HepG2 (cell line): ENCODE data around the gene RTEL1. TPM values are rescaled to one million over a fixed set of nuclear protein-coding genes. Genes with fewer than 3 reads are reported as not detected.
"Not testable (repeated sequence)": the region's sequence is repeated elsewhere in the genome, so short reads cannot be mapped to it uniquely, and the experiment has no call there.

Experiments
- ATAC-seq: fragments of 200-7000 bp; cut with Tn5 transposase; 3 replicates; pipeline ENCODE4 v1.9.1; 2020; ENCODE audit warnings: mild to moderate bottlenecking, moderate library complexity
- BruUV-seq: library from RNA; stranded (reverse); fragments of 400-500 nt; replicated peaks from 2 replicates; lab custom pipeline; 2021; lab: Mats Ljungman, UMichigan
- CTCF ChIA-PET: fragments of 300-600 bp; formaldehyde crosslinking; extraction: SDS; loops from one replicate; lab custom pipeline; 2021; ENCODE audit warnings: low total read pairs, inconsistent platforms, low intra/inter-chr PET ratio; lab: Yijun Ruan, JAX
- POLR2A ChIA-PET: fragments of 350-600 bp; sonication (Branson Sonifier 250); formaldehyde crosslinking; loops from one replicate; lab custom pipeline; 2020; ENCODE audit warnings: antibody characterized with exemption, inconsistent platforms; lab: Yijun Ruan, JAX
- DNase-seq: peaks from one replicate; pipeline ENCODE4 v3.0.0-alpha.2; 2015; ENCODE audit warnings: low spot score
- FAIRE-seq: peaks from 3 replicates; lab custom pipeline; 2011; peaks lifted over from hg19 to GRCh38; lab: Jason Lieb, UNC
- H2AFZ ChIP-seq: one replicate; pipeline ENCODE4 v1.6.1; 2011; ENCODE audit warnings: low read length, inconsistent platforms
- H3K27ac ChIP-seq: fragments of 300-600 bp; 3 replicates; pipeline ENCODE4 v1.8.0; 2011; ENCODE audit warnings: mixed run types, mild to moderate bottlenecking, mixed read lengths, low read length, inconsistent platforms; ENCODE audit not compliant: insufficient read depth; ENCODE audit errors: extremely low read length
- H3K27me3 ChIP-seq, 2 experiments: fragments of 200-600 bp in 1 of 2; 2 replicates in 1 of 2; 3 replicates in 1 of 2; pipeline versions ENCODE4 v1.6.0 to v1.8.0; 2011; ENCODE audit warnings: low read length in 2 of 2, mild to moderate bottlenecking in 2 of 2, moderate library complexity in 2 of 2, inconsistent platforms in 1 of 2; ENCODE audit not compliant: insufficient read depth in 2 of 2, control insufficient read depth in 1 of 2
- H3K36me3 ChIP-seq, 2 experiments: fragments of 200-600 bp in 1 of 2; replicated peaks in 1 of 2; 2 replicates in 1 of 2; 3 replicates in 1 of 2; pipeline versions ENCODE4 v1.5.1 to v1.8.0; 2011; ENCODE audit warnings: low read length in 2 of 2, inconsistent platforms in 1 of 2; ENCODE audit not compliant: insufficient read depth in 2 of 2, control insufficient read depth in 1 of 2
- H3K4me1 ChIP-seq: 2 replicates; pipeline ENCODE4 v1.5.1; 2012; ENCODE audit warnings: low read length, inconsistent platforms; ENCODE audit not compliant: insufficient read depth
- H3K4me2 ChIP-seq: 2 replicates; pipeline ENCODE4 v1.6.0; 2011; ENCODE audit warnings: low read depth, low read length, inconsistent platforms
- H3K4me3 ChIP-seq, 3 experiments: fragments of 200-600 bp in 1 of 3; sonication (generic), shearing (Covaris generic) in 1 of 3; replicated peaks in 1 of 3; 2 replicates each; pipeline ENCODE4 v1.5.1; 2011 to 2016; ENCODE audit warnings: low read length in 3 of 3, inconsistent platforms in 2 of 3, low read depth in 2 of 3, mild to moderate bottlenecking in 2 of 3, control low read depth in 1 of 3, mixed read lengths in 1 of 3; ENCODE audit not compliant: insufficient read depth in 1 of 3
- H3K79me2 ChIP-seq: one replicate; pipeline ENCODE4 v1.6.1; 2011; ENCODE audit warnings: low read length, inconsistent platforms; ENCODE audit not compliant: insufficient read depth
- H3K9ac ChIP-seq: 2 replicates; pipeline ENCODE4 v1.6.0; 2011; ENCODE audit warnings: mild to moderate bottlenecking, low read depth, low read length, inconsistent platforms; ENCODE audit not compliant: insufficient read depth
- H3K9me3 ChIP-seq: 2 replicates; pipeline ENCODE4 v1.5.1; 2012; ENCODE audit warnings: mild to moderate bottlenecking, low read length
- H4K20me1 ChIP-seq: 2 replicates; pipeline ENCODE4 v1.6.0; 2011; ENCODE audit warnings: inconsistent platforms, mild to moderate bottlenecking, low read length, moderate library complexity; ENCODE audit not compliant: insufficient read depth
- DPF2 ChIP-seq: sonication (generic); formaldehyde crosslinking; IDR thresholded peaks from 2 replicates; pipeline ENCODE4 v1.4.0; 2020; ENCODE audit warnings: mild to moderate bottlenecking, low read depth, missing genetic modification reagents, borderline replicate concordance
- FIP1L1 ChIP-seq: fragments of 200-400 bp; formaldehyde crosslinking; IDR thresholded peaks from 2 replicates; pipeline ENCODE4 v1.6.1; 2018; ENCODE audit warnings: low read depth, mild to moderate bottlenecking, low read length, moderate library complexity, borderline replicate concordance; ENCODE audit not compliant: insufficient read depth
- HOXA5 ChIP-seq: sonication (generic); formaldehyde crosslinking; IDR thresholded peaks from 2 replicates; pipeline ENCODE4 v1.4.0; 2020; ENCODE audit warnings: missing genetic modification reagents
- SATB2 ChIP-seq: sonication (generic); formaldehyde crosslinking; IDR thresholded peaks from 2 replicates; pipeline ENCODE4 v1.5.0; 2020; ENCODE audit warnings: missing genetic modification reagents
- SCMH1 ChIP-seq: sonication (generic); formaldehyde crosslinking; IDR thresholded peaks from 2 replicates; pipeline ENCODE4 v1.9.0; 2021; ENCODE audit warnings: missing genetic modification reagents, mild to moderate bottlenecking, borderline replicate concordance
- SP5 ChIP-seq: IDR thresholded peaks from 2 replicates; pipeline ENCODE4 v1.6.1; 2016; ENCODE audit warnings: low read depth, borderline replicate concordance
- SPEN ChIP-seq: sonication (generic); formaldehyde crosslinking; IDR thresholded peaks from 2 replicates; pipeline ENCODE4 v1.5.1; 2020; ENCODE audit warnings: low read depth, mild to moderate bottlenecking, missing genetic modification reagents
- ZMYM4 ChIP-seq: sonication (generic); formaldehyde crosslinking; IDR thresholded peaks from 2 replicates; pipeline ENCODE4 v1.8.1; 2023; ENCODE audit warnings: mild to moderate bottlenecking, missing genetic modification reagents
- ZNF207 ChIP-seq: fragments of 450-650 bp; IDR thresholded peaks from 2 replicates; pipeline ENCODE4 v1.6.1; 2016; ENCODE audit warnings: antibody characterized with exemption, borderline replicate concordance
- ZNF296 ChIP-seq: sonication (generic); formaldehyde crosslinking; conservative IDR thresholded peaks from 2 replicates; pipeline ENCODE4 v1.5.0; 2020; ENCODE audit warnings: mild to moderate bottlenecking, missing genetic modification reagents
- ZNF333 ChIP-seq: sonication (generic); formaldehyde crosslinking; IDR thresholded peaks from 2 replicates; pipeline ENCODE4 v1.4.0; 2020; ENCODE audit warnings: mild to moderate bottlenecking, missing genetic modification reagents, borderline replicate concordance
- ZNF33B ChIP-seq: sonication (generic); formaldehyde crosslinking; IDR thresholded peaks from 2 replicates; pipeline ENCODE4 v1.5.1; 2020; ENCODE audit warnings: mild to moderate bottlenecking, missing genetic modification reagents
- WGBS: methylation state at CpG from one replicate; pipeline ENCODE4 v1.1.6; 2017; ENCODE audit warnings: low lambda C conversion rate; 5-methylcytosine and 5-hydroxymethylcytosine counted together
- in situ Hi-C: cut with HindIII; loops from 2 replicates; pipeline ENCODE4 v1.10.0; 2017; ENCODE audit warnings: low pct_unique_long_range_greater_than_20kb; ENCODE audit not compliant: extremely low pct_ligation_motif_present
- intact Hi-C: fragments of 100-400 bp; cut with micrococcal nuclease; formaldehyde crosslinking; loops from one replicate; pipeline ENCODE4 v1.10.0; 2022; ENCODE audit not compliant: unreplicated experiment
- polyA plus RNA-seq, 8 experiments: library from polyadenylated mRNA; depleted of rRNA in 3 of 8; stranded (reverse) in 7 of 8; unstranded in 1 of 8; fragments of >200 nt; fragmentation: Illumina TruSeq in 4 of 8; extraction: Trizol in 4 of 8; gene quantifications; 2 replicates each; pipeline versions ENCODE4 v1.2.1 to v1.2.3, GENCODE V29; 2011 to 2016; ENCODE audit warnings: low read depth in 4 of 8, missing spikeins in 1 of 8, mixed read lengths in 1 of 8; ENCODE audit not compliant: insufficient read depth in 1 of 8
- total RNA-seq, 5 experiments: library from RNA; depleted of rRNA; stranded (reverse); fragments of >200 nt; fragmentation: Illumina TruSeq; extraction: Trizol; gene quantifications; 2 replicates each; pipeline ENCODE4 v1.2.3, GENCODE V29; 2016; ENCODE audit warnings: low read depth in 1 of 5
- TF ChIP-seq, protein P1 (sequence below), 2 experiments: sonication (generic) in 1 of 2; formaldehyde crosslinking in 1 of 2; IDR thresholded peaks; 2 replicates each; pipeline versions ENCODE4 v1.5.1 to v1.6.1; 2011 to 2020; ENCODE audit warnings: borderline replicate concordance in 1 of 2, low read depth in 1 of 2, low read length in 1 of 2, mild to moderate bottlenecking in 1 of 2, missing genetic modification reagents in 1 of 2, moderate library complexity in 1 of 2
- TF ChIP-seq, protein P2 (sequence below): sonication (generic); formaldehyde crosslinking; IDR thresholded peaks from 2 replicates; pipeline ENCODE4 v1.4.0; 2020; ENCODE audit warnings: missing genetic modification reagents, borderline replicate concordance

RTEL1 gene
- total and polyA plus RNA-seq, 2 of the 13 experiments (the other 11 are each of a cell fraction or from before 2014, with no cell fraction given) = 21.8 to 36.4 TPM

DNA sequence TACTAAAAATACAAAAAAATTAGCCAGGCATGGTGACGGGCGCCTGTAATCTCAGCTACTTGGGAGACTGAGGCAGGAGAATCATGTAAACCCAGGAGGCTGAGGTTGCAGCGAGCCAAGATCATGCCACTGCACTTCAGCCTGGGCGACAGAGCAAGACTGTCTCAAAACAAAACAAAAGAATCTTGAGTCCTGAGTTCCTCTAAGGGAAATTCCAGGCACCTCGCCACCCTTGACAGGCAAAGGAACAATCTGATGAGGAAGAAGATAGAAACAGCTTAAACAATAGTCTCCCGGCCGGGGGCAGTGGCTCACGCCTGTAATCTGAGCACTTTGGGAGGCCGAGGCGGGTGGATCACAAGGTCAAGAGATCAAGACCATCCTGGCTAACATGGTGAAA, 26.7 kb upstream of the RTEL1 start:
- H3K36me3 ChIP-seq, DNase-seq, H3K4me2 ChIP-seq, H3K9me3 ChIP-seq, BruUV-seq, H3K27ac ChIP-seq, CTCF ChIA-PET, H3K9ac ChIP-seq, ATAC-seq, H2AFZ ChIP-seq, FAIRE-seq, H4K20me1 ChIP-seq, H3K27me3 ChIP-seq, H3K4me3 ChIP-seq, in situ Hi-C loops, intact Hi-C loops: not testable (repeated sequence)
- Histone ChIP-seq H3K79me2 (peaks cover 13% of the 10 kb centered on the region), H3K4me1 (peaks cover 26% of the 10 kb centered on the region)
- 60% methylated on average over 10 of the region's 10 CpGs for WGBS
- POLR2A ChIA-PET = interaction anchor here (1.0 to 1.5 kb wide), 3 partner anchors 8 to 21 kb away, joined by 3 to 15 read pairs (median 5); no protein-coding TSS in a partner anchor

- H3K27me3 ChIP-seq = peaks cover 0 to 2% of the 10 kb centered on the region in 2 experiments; a peak in 1 of 5 replicates
- no peaks in the 10 kb centered on the region for H3K79me2 ChIP-seq
- no TSS peak for BruUV-seq
- H3K9ac ChIP-seq = no peak overlapping the region
- H2AFZ ChIP-seq = no peak overlapping the region
- H3K36me3 ChIP-seq = no peaks in the 10 kb centered on the region
- FAIRE-seq (no peak), DNase-seq (no peak), ATAC-seq (no peak)
- peaks cover 28% of the 10 kb centered on the region for H3K4me1 ChIP-seq
- ChIA-PET CTCF (no interaction called here), POLR2A (no interaction called here)
- in situ Hi-C loops (no loop called here), intact Hi-C loops (no loop called here)
- H3K27ac ChIP-seq = no peak overlapping the region
- no peaks in the 10 kb centered on the region for H4K20me1 ChIP-seq
- no peak overlapping the region for H3K4me3 ChIP-seq
- H3K9me3 ChIP-seq = no peaks in the 10 kb centered on the region
- no peak overlapping the region for H3K4me2 ChIP-seq
- 47% methylated on average over 9 of the region's 9 CpGs for WGBS
- TF ChIP-seq, protein P1, sequence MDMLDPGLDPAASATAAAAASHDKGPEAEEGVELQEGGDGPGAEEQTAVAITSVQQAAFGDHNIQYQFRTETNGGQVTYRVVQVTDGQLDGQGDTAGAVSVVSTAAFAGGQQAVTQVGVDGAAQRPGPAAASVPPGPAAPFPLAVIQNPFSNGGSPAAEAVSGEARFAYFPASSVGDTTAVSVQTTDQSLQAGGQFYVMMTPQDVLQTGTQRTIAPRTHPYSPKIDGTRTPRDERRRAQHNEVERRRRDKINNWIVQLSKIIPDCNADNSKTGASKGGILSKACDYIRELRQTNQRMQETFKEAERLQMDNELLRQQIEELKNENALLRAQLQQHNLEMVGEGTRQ (IDR thresholded peaks at IDR 0.05; ENCODE audit: low read depth, low read length) = no peak
- TF ChIP-seq, protein P1 (CRISPR knock-in tag; IDR thresholded peaks at IDR 0.05; ENCODE audit: borderline replicate concordance) = no peak
- TF ChIP-seq SCMH1 (no peak), SPEN (no peak), HOXA5 (CRISPR knock-in tag) (no peak), ZNF296 (no peak), SP5 (CRISPR knock-in tag) (no peak), DPF2 (CRISPR knock-in tag) (no peak), SATB2 (CRISPR knock-in tag) (no peak), ZNF33B (CRISPR knock-in tag) (no peak), ZNF207 (no peak), FIP1L1 (no peak), ZNF333 (CRISPR knock-in tag) (no peak), ZMYM4 (no peak)
- TF ChIP-seq, protein P2, sequence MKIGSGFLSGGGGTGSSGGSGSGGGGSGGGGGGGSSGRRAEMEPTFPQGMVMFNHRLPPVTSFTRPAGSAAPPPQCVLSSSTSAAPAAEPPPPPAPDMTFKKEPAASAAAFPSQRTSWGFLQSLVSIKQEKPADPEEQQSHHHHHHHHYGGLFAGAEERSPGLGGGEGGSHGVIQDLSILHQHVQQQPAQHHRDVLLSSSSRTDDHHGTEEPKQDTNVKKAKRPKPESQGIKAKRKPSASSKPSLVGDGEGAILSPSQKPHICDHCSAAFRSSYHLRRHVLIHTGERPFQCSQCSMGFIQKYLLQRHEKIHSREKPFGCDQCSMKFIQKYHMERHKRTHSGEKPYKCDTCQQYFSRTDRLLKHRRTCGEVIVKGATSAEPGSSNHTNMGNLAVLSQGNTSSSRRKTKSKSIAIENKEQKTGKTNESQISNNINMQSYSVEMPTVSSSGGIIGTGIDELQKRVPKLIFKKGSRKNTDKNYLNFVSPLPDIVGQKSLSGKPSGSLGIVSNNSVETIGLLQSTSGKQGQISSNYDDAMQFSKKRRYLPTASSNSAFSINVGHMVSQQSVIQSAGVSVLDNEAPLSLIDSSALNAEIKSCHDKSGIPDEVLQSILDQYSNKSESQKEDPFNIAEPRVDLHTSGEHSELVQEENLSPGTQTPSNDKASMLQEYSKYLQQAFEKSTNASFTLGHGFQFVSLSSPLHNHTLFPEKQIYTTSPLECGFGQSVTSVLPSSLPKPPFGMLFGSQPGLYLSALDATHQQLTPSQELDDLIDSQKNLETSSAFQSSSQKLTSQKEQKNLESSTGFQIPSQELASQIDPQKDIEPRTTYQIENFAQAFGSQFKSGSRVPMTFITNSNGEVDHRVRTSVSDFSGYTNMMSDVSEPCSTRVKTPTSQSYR (CRISPR knock-in tag) = no peak
Measured at GRCh38 chr20:63633732-63634131, 24.4 kb upstream of the RTEL1 start.
